ENCODE measurements around the gene AUTS2. TPM values are rescaled to one million over a fixed set of nuclear protein-coding genes. Genes with fewer than 3 reads are reported as not detected.

Gene AUTS2
- total RNA-seq, 2 experiments from 2014 or later: 16.9 to 17.7 TPM

DNA sequence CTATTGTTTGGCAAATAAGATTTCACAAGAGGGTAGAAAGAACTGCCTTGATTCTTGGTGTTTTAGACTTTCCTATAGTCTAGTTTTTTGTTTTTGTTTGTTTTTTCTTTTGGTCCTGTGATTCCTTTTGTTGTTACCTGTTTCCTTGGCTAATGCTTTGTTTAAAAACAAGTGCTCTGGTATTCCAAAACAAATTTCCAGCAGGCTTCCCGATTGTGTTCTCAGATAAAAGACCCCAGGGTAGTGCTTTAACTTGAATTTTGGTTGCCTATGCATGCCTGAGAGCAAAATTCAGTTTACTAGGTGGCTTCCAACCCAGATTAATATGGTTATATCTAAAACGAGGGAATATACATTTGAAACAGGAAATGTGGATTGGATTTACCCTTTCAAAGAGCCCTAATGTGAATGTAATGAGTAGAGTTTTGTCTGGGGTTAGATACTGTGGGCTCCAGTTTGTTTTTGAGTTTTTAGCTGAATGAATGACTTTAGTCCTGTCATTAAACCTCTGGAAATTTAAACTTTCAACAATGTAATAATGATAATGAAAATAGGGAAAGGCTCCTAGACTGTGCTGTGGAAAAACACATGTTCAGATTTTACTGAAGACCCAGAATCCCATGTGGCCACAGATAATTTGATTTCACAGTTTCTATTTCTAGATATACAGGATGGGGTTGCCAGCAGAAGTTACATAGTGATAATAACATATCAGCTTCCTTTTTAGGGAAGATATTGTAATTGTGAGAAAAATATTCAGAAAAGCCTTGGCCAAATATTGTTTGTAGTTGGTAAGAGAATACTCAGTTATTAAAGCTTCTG lies 23.9 kb downstream of the AUTS2 start:
- Mint-ChIP-seq H3K36me3 (ENCODE audit: low read depth) (no peaks in the 10 kb centered on the region), H3K27me3 (no peaks in the 10 kb centered on the region), H3K27ac (no peak overlapping the region), H3K9me3 (no peaks in the 10 kb centered on the region), H3K4me1 (no peaks in the 10 kb centered on the region), H3K4me3 (no peak overlapping the region)
- POLR2A ChIA-PET: no interaction called here
- no peak for DNase-seq
- CTCF ChIA-PET: no interaction called here

DNA sequence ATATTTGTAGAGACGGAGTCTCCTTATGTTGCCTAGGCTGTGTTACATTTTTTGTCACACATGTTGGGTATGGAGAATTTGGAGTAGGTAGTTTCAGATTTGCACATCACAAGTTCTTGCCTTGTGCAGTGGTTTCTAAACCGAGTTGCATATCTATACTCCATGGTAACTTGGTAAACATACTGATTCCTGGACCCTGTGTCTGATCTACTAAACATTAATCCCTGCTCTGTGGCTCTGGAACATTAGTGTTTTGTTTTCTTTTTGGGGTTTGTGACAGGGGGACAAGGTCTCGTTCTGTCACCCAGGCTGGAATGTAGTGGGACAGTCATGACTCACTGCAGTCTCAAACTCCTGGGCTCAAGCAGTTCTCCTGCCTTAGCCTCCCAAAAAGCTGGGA lies 24.7 kb downstream of the AUTS2 start:
- no peak overlapping the region for H3K27ac Mint-ChIP-seq
- POLR2A ChIA-PET: no interaction called here
- H3K36me3 Mint-ChIP-seq (ENCODE audit: low read depth): no peaks in the 10 kb centered on the region
- H3K27me3 Mint-ChIP-seq: no peaks in the 10 kb centered on the region
- no peak for DNase-seq
- no peak overlapping the region for H3K4me3 Mint-ChIP-seq
- CTCF ChIA-PET: no interaction called here
- no peaks in the 10 kb centered on the region for H3K4me1 Mint-ChIP-seq
- no peaks in the 10 kb centered on the region for H3K9me3 Mint-ChIP-seq

DNA sequence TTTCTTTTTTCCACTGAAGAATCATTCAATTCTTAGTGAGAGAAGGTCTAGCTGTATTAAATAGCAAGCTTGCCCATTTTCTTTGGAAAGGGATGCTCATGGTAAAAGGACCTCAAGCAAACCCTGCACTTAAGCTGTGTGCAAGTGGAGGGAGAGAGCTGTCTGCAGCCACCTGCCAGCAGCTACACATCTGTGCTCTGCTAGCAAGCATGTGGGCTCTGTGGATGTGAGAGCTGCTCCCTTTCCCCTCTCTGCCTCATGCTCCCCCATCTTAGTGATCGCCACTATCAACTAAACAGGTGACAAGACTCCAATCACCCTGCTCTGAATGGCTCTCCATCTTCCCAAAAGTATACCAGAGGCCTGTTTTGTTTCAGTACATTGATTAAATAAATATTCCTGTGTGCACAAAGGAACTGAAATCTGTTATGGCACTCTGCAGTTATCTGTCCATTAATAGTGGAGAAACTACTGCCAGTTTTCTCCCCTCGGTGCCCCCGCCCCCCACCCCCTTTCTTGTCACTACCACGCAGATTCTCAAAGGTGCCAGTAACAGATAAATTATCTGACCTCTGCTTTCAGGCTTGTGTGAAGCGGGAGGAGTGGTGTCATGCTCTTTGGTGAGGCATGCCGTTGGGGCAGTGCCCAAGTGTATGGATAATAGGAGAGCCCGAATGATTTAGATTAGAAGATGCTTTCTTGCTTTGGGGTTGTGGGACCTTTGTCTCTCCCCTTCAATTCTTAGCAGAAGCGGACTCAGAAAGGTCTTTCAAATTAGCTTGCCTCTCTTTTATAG lies 26.4 kb downstream of the AUTS2 start:
- no peaks in the 10 kb centered on the region for H3K36me3 Mint-ChIP-seq (ENCODE audit: low read depth)
- POLR2A ChIA-PET: no interaction called here
- no peak for DNase-seq
- no peak overlapping the region for H3K27ac Mint-ChIP-seq
- CTCF ChIA-PET: no interaction called here
- H3K4me3 Mint-ChIP-seq: no peak overlapping the region
- H3K27me3 Mint-ChIP-seq: no peaks in the 10 kb centered on the region
- H3K9me3 Mint-ChIP-seq: no peaks in the 10 kb centered on the region
- H3K4me1 Mint-ChIP-seq: no peaks in the 10 kb centered on the region

DNA sequence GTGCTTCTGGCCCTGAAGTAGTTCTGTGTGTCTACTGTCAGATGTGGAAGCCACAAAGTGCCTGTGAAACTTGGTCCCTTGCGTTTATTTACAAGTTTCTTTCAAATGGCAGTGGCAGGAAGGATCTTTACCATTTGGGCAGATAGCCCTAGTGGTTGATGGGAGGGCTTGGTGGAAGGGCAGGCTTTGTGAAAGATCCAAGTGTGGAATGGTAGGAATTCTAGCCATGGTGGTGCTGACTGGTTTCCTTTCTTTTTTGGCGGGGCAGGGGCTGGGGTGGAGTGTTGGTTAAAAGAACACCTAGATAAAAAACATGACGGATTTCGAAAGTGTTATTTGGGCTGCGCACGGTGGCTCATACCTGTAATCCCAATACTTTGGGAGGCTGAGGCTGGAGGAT lies 27.0 kb downstream of the AUTS2 start:
- H3K36me3 Mint-ChIP-seq (ENCODE audit: low read depth): no peaks in the 10 kb centered on the region
- no peaks in the 10 kb centered on the region for H3K27me3 Mint-ChIP-seq
- no peak overlapping the region for H3K27ac Mint-ChIP-seq
- no peaks in the 10 kb centered on the region for H3K9me3 Mint-ChIP-seq
- ChIA-PET CTCF (no interaction called here), POLR2A (no interaction called here)
- no peak overlapping the region for H3K4me3 Mint-ChIP-seq
- H3K4me1 Mint-ChIP-seq: no peaks in the 10 kb centered on the region
- no peak for DNase-seq

DNA sequence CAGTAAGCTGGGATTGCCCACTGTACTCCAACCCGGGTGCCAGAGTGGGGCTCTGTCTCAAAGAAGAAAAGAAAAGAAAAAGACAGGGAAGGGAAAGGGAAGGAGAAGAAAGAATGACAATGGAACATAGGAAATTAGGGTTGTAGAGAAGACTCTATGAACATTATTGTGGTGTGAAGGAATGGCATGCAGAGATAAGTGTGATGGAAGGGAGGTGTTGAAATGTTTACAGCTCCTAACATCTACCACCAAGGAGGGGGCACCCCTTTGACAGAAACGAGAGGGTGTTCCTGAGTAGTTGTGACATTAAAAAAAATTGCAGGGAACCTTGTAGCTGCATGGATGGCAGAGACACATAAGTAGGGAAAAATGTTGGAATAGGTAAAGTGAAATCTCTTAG lies 27.5 kb downstream of the AUTS2 start:
- DNase-seq: no peak
- Mint-ChIP-seq H3K4me3 (no peak overlapping the region), H3K36me3 (ENCODE audit: low read depth) (no peaks in the 10 kb centered on the region), H3K27me3 (no peaks in the 10 kb centered on the region), H3K4me1 (no peaks in the 10 kb centered on the region), H3K27ac (no peak overlapping the region), H3K9me3 (no peaks in the 10 kb centered on the region)
- ChIA-PET POLR2A (no interaction called here), CTCF (no interaction called here)

DNA sequence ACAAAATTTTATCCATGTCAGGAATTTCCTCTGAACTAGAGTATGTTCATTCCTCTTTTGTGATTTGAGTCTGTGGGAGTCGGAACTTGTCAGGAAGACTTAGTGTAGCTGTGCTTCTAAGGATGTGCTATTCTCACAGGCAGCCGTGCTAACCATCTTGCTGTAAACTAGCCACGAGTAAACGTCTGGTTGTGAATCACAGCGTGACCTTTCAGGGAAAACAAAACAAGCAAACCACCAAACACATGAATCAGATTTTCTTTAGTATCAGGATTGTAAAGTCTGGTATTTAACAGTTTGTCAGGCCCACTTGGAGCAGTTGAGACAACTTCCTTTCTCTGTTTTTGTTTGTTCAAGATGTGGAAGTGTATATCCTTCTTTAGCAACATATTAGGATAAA lies 32.0 kb downstream of the AUTS2 start:
- ChIA-PET CTCF (no interaction called here), POLR2A (no interaction called here)
- Mint-ChIP-seq H3K4me1 (no peaks in the 10 kb centered on the region), H3K4me3 (no peak overlapping the region), H3K27me3 (no peaks in the 10 kb centered on the region), H3K27ac (no peak overlapping the region), H3K36me3 (ENCODE audit: low read depth) (no peaks in the 10 kb centered on the region), H3K9me3 (no peaks in the 10 kb centered on the region)
- no peak for DNase-seq

DNA sequence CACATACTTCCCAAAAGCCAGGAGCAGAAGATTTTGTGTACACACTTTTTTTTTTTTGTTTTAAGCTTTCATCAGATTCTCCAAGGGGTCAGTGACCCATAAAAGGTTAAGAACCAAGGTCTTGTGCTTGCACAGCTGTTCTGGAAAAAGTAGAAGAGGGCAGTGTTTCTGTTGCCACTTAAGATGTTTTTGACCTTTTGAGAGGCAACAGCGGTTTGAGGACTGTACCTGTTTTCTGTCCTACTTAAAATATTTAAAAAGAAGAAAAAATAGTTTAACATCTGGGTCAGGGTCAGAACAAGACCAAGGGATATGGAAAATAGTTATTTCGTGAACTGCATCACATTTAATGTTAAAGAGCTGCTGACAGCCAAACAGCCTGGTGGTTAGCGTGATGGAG lies 32.9 kb downstream of the AUTS2 start:
- CTCF ChIA-PET: no interaction called here
- POLR2A ChIA-PET: no interaction called here
- Mint-ChIP-seq H3K4me1 (no peaks in the 10 kb centered on the region), H3K4me3 (no peak overlapping the region), H3K27ac (no peak overlapping the region), H3K36me3 (ENCODE audit: low read depth) (no peaks in the 10 kb centered on the region), H3K9me3 (no peaks in the 10 kb centered on the region), H3K27me3 (no peaks in the 10 kb centered on the region)
- no peak for DNase-seq

DNA sequence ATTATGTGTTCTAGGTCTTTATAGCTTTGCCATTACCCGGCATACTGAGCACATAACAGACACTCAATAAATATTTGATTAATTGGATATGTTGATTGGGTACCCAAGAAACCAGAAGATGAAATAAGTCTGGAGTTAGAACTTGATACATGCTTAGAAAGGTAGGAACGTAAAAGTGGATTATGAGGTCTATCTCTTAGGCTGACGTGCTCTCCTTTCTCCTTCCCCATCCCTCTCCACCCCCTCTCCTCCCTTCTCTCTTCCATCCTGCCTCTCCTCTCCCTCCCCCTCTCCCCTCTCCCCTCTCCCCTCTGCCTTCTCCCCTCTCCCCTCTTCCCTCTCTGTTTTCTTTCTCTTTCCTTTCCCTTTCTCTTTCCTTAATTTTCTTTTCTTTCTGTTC lies 34.0 kb downstream of the AUTS2 start:
- Mint-ChIP-seq H3K27me3 (no peaks in the 10 kb centered on the region), H3K4me3 (no peak overlapping the region), H3K36me3 (ENCODE audit: low read depth) (no peaks in the 10 kb centered on the region), H3K9me3 (no peaks in the 10 kb centered on the region), H3K27ac (no peak overlapping the region), H3K4me1 (no peaks in the 10 kb centered on the region)
- DNase-seq: no peak
- ChIA-PET CTCF (no interaction called here), POLR2A (no interaction called here)

DNA sequence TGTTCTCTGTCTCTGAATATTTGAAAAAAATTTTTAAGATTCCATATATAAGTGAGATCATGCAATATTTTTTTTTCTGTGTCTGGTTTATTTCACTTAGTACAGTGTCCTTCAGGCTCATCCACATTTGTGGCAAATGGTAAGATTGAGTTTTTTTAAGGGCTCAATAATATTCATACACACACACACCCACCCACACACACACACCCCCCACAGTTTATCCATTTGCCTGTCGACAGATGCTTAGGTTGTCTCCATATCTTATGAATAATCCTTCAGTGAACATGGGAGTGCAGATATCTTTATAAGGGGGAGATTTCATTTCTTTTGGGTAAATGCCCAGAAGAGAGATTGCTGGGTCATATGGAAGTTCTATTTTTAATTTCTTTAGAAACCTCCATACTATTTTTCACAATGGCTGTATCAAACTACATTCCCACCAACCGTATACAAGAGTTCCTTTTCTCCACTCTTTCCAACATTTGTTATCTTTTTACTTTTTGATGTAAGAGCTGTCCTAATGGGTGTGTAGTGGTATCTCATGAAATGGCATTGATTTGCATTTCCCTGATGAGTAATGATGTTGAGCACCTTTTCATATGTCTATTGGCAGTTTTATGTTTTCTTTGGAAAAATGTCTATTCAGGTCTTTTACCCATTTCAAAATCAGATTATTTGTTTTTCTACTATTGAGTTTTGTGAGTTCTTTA lies 35.0 kb downstream of the AUTS2 start:
- ChIA-PET POLR2A (no interaction called here), CTCF (no interaction called here)
- no peak for DNase-seq
- no peaks in the 10 kb centered on the region for H3K36me3 Mint-ChIP-seq (ENCODE audit: low read depth)
- H3K27me3 Mint-ChIP-seq: no peaks in the 10 kb centered on the region
- H3K27ac Mint-ChIP-seq: no peak overlapping the region
- H3K4me1 Mint-ChIP-seq: no peaks in the 10 kb centered on the region
- H3K9me3 Mint-ChIP-seq: no peaks in the 10 kb centered on the region
- H3K4me3 Mint-ChIP-seq: no peak overlapping the region

DNA sequence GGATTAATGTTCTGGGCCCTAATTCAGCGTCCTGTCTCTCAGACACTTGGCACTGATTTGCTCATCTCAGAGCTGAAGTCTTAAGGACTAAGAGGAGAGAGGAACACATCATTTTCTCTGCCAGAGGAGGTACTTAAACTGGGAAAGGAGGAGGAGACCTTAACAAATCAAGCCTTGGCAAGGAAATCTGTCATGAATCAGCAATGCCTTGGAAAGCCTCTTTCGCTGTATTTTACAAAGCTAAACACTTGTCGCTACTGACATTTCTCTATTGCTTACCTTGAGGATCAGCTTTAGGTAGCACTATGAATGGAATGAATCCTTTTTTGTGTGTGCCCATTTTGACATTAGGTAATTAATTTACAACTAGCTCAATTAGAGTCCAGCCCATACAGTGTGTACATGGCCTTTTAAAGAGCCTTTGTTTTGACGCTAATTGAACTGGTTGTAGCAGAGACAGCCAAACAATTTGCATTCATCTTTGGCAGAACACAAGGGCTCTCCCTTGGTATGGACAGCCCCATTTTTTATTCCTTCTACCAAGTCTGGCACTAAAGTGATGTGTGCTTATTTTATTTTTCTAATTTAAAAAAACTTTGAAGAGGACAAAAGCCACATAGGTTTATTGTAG lies 37.4 kb downstream of the AUTS2 start:
- DNase-seq: no peak
- ChIA-PET CTCF (no interaction called here), POLR2A (no interaction called here)
- H3K27ac Mint-ChIP-seq: no peak overlapping the region
- H3K9me3 Mint-ChIP-seq: no peaks in the 10 kb centered on the region
- H3K4me3 Mint-ChIP-seq: no peak overlapping the region
- no peaks in the 10 kb centered on the region for H3K36me3 Mint-ChIP-seq (ENCODE audit: low read depth)
- H3K4me1 Mint-ChIP-seq: no peaks in the 10 kb centered on the region
- H3K27me3 Mint-ChIP-seq: no peaks in the 10 kb centered on the region

DNA sequence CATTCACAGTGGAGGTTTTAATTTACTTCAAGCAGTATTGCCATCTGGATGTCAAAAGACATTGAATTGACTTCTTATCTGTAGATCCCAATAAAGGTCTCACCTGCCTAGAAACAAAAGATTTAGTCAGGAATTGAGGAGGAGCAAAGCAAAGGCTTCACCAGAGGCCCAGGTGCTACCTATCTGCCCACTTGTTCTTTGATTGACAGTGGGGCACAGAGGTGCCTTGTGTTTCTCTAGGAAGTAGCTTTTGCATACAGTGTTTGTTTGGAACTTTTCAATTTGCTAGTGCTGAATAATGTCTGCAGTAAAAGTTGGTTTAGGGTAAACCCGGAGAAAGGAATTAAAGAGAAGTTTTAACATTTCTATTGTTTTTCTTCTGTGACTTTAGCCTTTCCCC lies 40.4 kb downstream of the AUTS2 start:
- Mint-ChIP-seq H3K27ac (no peak overlapping the region), H3K9me3 (no peaks in the 10 kb centered on the region), H3K4me3 (no peak overlapping the region), H3K27me3 (no peaks in the 10 kb centered on the region), H3K36me3 (ENCODE audit: low read depth) (no peaks in the 10 kb centered on the region), H3K4me1 (no peaks in the 10 kb centered on the region)
- ChIA-PET CTCF (no interaction called here), POLR2A (no interaction called here)
- DNase-seq: no peak

DNA sequence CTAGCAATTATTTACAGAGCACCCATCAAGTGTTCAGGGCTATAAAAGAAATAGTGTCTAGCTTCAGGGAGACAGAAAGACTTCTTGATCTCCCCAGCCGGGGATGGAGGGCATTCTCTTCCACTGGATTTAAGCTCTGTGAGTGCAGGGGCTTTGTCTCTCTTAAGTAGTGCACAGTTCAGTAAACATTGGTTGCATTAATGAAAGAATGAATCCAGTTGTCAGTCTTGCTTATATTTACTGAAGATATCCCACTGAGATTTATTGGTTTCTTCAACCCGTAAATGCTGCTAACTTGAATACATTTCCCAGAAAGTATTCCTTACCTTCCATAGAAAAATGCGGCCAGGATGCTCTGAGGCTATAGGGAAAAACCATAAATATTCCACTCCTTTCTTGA lies 41.9 kb downstream of the AUTS2 start:
- Mint-ChIP-seq H3K4me3 (no peak overlapping the region), H3K4me1 (no peaks in the 10 kb centered on the region), H3K27me3 (no peaks in the 10 kb centered on the region), H3K36me3 (ENCODE audit: low read depth) (no peaks in the 10 kb centered on the region), H3K9me3 (no peaks in the 10 kb centered on the region), H3K27ac (no peak overlapping the region)
- CTCF ChIA-PET: no interaction called here
- no peak for DNase-seq
- POLR2A ChIA-PET: no interaction called here

DNA sequence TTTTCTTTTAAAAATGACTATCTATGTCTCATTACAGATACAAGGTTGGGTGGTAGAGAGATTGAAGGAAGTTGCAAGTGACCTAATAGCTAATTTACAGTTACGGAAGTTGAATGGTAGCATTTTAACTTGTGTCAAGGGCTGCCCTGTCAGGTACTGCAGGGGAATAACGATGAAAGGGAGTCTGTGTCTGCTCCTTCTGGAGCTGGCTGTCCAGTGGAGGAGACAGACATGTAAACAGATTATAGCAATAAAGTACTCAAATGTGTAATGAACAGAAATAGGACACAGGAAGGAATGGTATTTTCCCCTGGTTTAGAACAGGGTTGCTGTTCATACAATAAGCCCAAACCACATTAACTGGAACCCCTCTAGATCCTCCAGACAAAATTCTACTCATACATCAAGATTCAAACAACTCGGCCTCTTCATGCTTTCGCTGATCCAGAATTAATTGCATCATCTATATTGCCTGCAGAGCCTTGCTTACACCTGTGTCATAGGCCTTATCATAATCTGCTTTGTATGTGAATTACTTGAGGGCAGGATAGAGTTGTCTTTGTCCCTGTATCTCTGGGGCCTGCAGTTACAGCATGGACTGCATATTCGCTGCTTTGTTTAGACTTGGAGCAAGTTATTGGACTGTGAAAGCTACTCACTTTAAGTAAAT lies 42.8 kb downstream of the AUTS2 start:
- CTCF ChIA-PET: no interaction called here
- no peak for DNase-seq
- H3K4me1 Mint-ChIP-seq: no peaks in the 10 kb centered on the region
- H3K36me3 Mint-ChIP-seq (ENCODE audit: low read depth): no peaks in the 10 kb centered on the region
- H3K27me3 Mint-ChIP-seq: no peaks in the 10 kb centered on the region
- POLR2A ChIA-PET: no interaction called here
- H3K27ac Mint-ChIP-seq: no peak overlapping the region
- H3K9me3 Mint-ChIP-seq: no peaks in the 10 kb centered on the region
- H3K4me3 Mint-ChIP-seq: no peak overlapping the region
